Smooth muscle cell (in vitro differentiated cells): ENCODE measurements around the gene UBR3. TPM values are rescaled to one million over a fixed set of nuclear protein-coding genes. Genes with fewer than 3 reads are reported as not detected.
"Not testable (repeated sequence)": the region's sequence is repeated elsewhere in the genome, so short reads cannot be mapped to it uniquely, and the experiment has no call there.

Experiments used
- DNase-seq: peaks from one replicate; lab custom pipeline; 2025; ENCODE audit not compliant: unreplicated experiment; lab: John Stamatoyannopoulos, UW
- H2AFZ ChIP-seq: fragments of 200-600 bp; sonication (generic); 2 replicates; pipeline ENCODE4 v1.6.0; 2016; ENCODE audit warnings: antibody characterized with exemption, low read depth, mild to moderate bottlenecking
- H3F3A ChIP-seq: fragments of 200-600 bp; sonication (generic); 2 replicates; pipeline ENCODE4 v1.6.0; 2017; ENCODE audit warnings: antibody characterized with exemption, low read depth
- H3K27ac ChIP-seq: fragments of 200-600 bp; sonication (generic); 2 replicates; pipeline ENCODE4 v1.5.1; 2016; ENCODE audit warnings: low read depth, mild to moderate bottlenecking
- H3K27me3 ChIP-seq: fragments of 200-600 bp; sonication (generic); 2 replicates; pipeline ENCODE4 v1.6.1; 2016; ENCODE audit warnings: low read depth, mild to moderate bottlenecking
- H3K36me3 ChIP-seq: fragments of 200-600 bp; sonication (generic); 2 replicates; pipeline ENCODE4 v1.5.1; 2016; ENCODE audit warnings: low read depth
- H3K4me1 ChIP-seq: fragments of 200-600 bp; sonication (generic); 2 replicates; pipeline ENCODE4 v1.5.1; 2016; ENCODE audit warnings: low read depth
- H3K4me2 ChIP-seq: fragments of 200-600 bp; sonication (generic); 2 replicates; pipeline ENCODE4 v1.6.0; 2016; ENCODE audit warnings: mild to moderate bottlenecking
- H3K4me3 ChIP-seq: fragments of 200-600 bp; sonication (generic); 2 replicates; pipeline ENCODE4 v1.5.1; 2016; ENCODE audit warnings: mild to moderate bottlenecking
- H3K79me2 ChIP-seq: fragments of 200-600 bp; sonication (generic); 2 replicates; pipeline ENCODE4 v1.6.0; 2016; ENCODE audit warnings: low read depth, mild to moderate bottlenecking
- H3K9ac ChIP-seq: fragments of 200-600 bp; sonication (generic); 2 replicates; pipeline ENCODE4 v1.6.0; 2016; ENCODE audit warnings: low read depth
- H3K9me3 ChIP-seq: fragments of 200-600 bp; sonication (generic); replicated peaks from 2 replicates; pipeline ENCODE4 v1.5.1; 2016; ENCODE audit warnings: low read depth
- H4K20me1 ChIP-seq: fragments of 200-600 bp; sonication (generic); 2 replicates; pipeline ENCODE4 v1.6.0; 2016; ENCODE audit warnings: low read depth
- WGBS: methylation state at CpG from one replicate; pipeline ENCODE4 v1.1.7; 2016; ENCODE audit warnings: low lambda C conversion rate; 5-methylcytosine and 5-hydroxymethylcytosine counted together
- polyA plus RNA-seq: library from polyadenylated mRNA; unstranded; fragments of >200 nt; fragmentation: Nextera tagmentation; extraction: Ambion mirVana; gene quantifications from 2 replicates; pipeline ENCODE4 v1.2.1, GENCODE V29; 2016
- total RNA-seq: library from RNA; depleted of rRNA; stranded (reverse); fragments of >200 nt; gene quantifications from 2 replicates; pipeline ENCODE4 v1.2.3, GENCODE V29; 2014
- TF ChIP-seq, protein P1 (sequence below): fragments of 200-600 bp; sonication (generic); IDR thresholded peaks from 2 replicates; pipeline ENCODE4 v1.5.1; 2017; ENCODE audit warnings: borderline replicate concordance, mild to moderate bottlenecking, antibody characterized with exemption; ENCODE audit not compliant: insufficient read depth, poor library complexity, severe bottlenecking

The UBR3 gene
- total and polyA plus RNA-seq, 2 experiments from 2014 or later, result 7.0 to 35.1 TPM

DNA sequence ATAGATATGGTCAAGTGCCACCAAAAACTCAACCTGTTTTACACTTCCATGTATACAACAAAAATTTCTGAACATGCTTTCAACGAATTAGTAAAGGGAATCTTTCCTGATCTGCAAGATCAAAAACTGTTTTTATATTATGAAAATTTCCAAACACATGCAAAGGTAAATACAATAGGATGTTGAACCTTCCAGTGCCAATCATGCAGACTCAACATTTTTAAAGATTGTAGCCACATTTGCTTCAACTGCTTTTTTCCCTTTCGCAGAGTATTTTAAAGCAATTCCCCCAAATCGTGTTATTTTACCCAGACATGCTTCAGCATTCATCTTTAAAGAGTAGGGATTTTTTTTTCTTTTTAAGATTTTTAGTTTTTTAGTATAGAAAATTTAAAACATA lies 40.3 kb downstream of the UBR3 start:
- no peaks in the 10 kb centered on the region for H3K4me1 ChIP-seq
- peaks cover 72% of the 10 kb centered on the region for H3K79me2 ChIP-seq
- H3K9me3 ChIP-seq, result no peaks in the 10 kb centered on the region
- H3K36me3 ChIP-seq, result no peaks in the 10 kb centered on the region
- TF ChIP-seq, protein P1, sequence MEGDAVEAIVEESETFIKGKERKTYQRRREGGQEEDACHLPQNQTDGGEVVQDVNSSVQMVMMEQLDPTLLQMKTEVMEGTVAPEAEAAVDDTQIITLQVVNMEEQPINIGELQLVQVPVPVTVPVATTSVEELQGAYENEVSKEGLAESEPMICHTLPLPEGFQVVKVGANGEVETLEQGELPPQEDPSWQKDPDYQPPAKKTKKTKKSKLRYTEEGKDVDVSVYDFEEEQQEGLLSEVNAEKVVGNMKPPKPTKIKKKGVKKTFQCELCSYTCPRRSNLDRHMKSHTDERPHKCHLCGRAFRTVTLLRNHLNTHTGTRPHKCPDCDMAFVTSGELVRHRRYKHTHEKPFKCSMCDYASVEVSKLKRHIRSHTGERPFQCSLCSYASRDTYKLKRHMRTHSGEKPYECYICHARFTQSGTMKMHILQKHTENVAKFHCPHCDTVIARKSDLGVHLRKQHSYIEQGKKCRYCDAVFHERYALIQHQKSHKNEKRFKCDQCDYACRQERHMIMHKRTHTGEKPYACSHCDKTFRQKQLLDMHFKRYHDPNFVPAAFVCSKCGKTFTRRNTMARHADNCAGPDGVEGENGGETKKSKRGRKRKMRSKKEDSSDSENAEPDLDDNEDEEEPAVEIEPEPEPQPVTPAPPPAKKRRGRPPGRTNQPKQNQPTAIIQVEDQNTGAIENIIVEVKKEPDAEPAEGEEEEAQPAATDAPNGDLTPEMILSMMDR, result no peak
- no peak overlapping the region for H2AFZ ChIP-seq
- H3F3A ChIP-seq, result no peaks in the 10 kb centered on the region
- no peak overlapping the region for H3K27ac ChIP-seq
- no peak overlapping the region for H3K9ac ChIP-seq
- H3K27me3 ChIP-seq, result no peaks in the 10 kb centered on the region
- no peak overlapping the region for H3K4me3 ChIP-seq
- 87% methylated on average over 3 of the region's 3 CpGs for WGBS
- no peak overlapping the region for H3K4me2 ChIP-seq
- DNase-seq, result no peak
- H4K20me1 ChIP-seq, result peaks cover 80% of the 10 kb centered on the region

DNA sequence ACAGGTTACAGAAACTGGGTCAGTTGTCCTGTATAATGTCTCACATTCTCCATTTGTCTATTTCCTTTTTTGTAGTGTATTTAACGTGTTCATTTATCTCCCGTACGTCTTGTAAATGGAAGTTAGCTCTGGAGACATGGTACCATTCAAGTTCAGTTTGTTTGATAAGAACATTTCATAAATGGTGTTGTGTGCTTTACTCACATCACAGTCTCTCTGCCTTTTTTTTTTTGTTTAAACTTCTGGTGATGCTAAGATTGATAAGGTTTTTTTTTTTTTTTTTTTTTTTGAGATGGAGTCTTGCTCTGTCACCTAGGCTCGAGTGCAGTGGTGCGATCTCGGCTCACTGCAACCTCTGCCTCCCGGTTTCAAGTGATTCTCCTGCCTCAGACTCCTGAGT lies 41.7 kb downstream of the UBR3 start:
- Histone ChIP-seq H3K27ac (no peak overlapping the region), H3K4me2 (no peak overlapping the region), H3K27me3 (no peaks in the 10 kb centered on the region), H3K36me3 (no peaks in the 10 kb centered on the region), H3K79me2 (peaks cover 66% of the 10 kb centered on the region), H3K9ac (no peak overlapping the region), H2AFZ (no peak overlapping the region), H3K4me1 (no peaks in the 10 kb centered on the region), H3K9me3 (no peaks in the 10 kb centered on the region), H3F3A (no peaks in the 10 kb centered on the region), H4K20me1 (peaks cover 66% of the 10 kb centered on the region), H3K4me3 (no peak overlapping the region)
- no peak for DNase-seq
- TF ChIP-seq, protein P1, result no peak
- WGBS, result 68% methylated on average over 7 of the region's 7 CpGs

DNA sequence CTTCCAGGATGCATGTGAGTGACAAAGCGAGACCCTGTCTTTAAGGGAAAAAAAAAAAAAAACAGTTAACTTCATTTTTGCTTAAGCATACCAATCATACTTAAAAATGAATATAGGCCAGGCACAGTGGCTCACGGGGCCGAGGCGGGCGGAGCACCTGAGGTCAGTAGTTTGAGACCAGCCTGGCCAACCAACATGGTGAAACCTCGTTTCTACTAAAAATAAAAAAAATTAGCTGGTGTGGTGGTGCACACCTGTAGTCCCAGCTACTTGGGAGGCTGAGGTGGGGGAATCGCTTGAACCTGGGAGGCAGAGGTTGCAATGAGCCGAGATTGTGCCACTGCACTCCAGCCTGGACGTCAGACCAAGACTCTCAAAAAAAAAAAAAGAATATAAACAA lies 44.1 kb downstream of the UBR3 start:
- DNase-seq, H3K9ac ChIP-seq, H3K36me3 ChIP-seq, H3K27ac ChIP-seq, H3K4me1 ChIP-seq, H3K27me3 ChIP-seq, H3K4me3 ChIP-seq, H3F3A ChIP-seq, H3K4me2 ChIP-seq, H3K9me3 ChIP-seq, H2AFZ ChIP-seq: not testable (repeated sequence)
- peaks cover 45% of the 10 kb centered on the region for H4K20me1 ChIP-seq
- 91% methylated on average over 9 of the region's 9 CpGs for WGBS
- H3K79me2 ChIP-seq, result peaks cover 48% of the 10 kb centered on the region

DNA sequence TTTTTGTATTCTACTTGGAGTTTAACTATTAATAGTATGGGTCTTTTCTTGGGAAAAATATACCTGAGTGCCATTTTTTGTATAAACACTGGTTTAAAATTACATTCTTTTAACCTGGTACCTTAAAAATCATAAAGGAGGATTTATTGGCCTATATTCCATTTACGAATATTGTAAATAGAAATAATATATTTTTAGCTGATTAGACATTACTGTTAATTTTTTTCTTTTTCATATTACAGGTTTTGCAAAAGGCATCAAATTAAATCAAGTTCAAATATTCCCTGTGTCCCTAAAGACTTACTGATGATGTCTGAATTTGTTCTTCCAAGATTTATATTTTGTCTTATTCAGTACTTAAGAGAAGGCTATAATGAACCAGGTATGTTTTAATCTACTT lies 44.7 kb downstream of the UBR3 start:
- Histone ChIP-seq H3K27me3 (no peaks in the 10 kb centered on the region), H3F3A (no peaks in the 10 kb centered on the region), H3K79me2 (peaks cover 42% of the 10 kb centered on the region), H3K4me1 (no peaks in the 10 kb centered on the region), H3K9me3 (no peaks in the 10 kb centered on the region), H4K20me1 (peaks cover 39% of the 10 kb centered on the region), H3K36me3 (no peaks in the 10 kb centered on the region), H3K4me2 (no peak overlapping the region), H3K4me3 (no peak overlapping the region), H3K9ac (no peak overlapping the region), H2AFZ (no peak overlapping the region), H3K27ac (no peak overlapping the region)
- 100% methylated on average over 1 of the region's 1 CpG for WGBS
- DNase-seq, result no peak
- TF ChIP-seq, protein P1, result no peak
